ENCODE measurements around the gene ADAMTS16. TPM values are rescaled to one million over a fixed set of nuclear protein-coding genes. Genes with fewer than 3 reads are reported as not detected.

ADAMTS16 gene
- total RNA-seq, 1 experiment from 2014 or later: not detected

DNA sequence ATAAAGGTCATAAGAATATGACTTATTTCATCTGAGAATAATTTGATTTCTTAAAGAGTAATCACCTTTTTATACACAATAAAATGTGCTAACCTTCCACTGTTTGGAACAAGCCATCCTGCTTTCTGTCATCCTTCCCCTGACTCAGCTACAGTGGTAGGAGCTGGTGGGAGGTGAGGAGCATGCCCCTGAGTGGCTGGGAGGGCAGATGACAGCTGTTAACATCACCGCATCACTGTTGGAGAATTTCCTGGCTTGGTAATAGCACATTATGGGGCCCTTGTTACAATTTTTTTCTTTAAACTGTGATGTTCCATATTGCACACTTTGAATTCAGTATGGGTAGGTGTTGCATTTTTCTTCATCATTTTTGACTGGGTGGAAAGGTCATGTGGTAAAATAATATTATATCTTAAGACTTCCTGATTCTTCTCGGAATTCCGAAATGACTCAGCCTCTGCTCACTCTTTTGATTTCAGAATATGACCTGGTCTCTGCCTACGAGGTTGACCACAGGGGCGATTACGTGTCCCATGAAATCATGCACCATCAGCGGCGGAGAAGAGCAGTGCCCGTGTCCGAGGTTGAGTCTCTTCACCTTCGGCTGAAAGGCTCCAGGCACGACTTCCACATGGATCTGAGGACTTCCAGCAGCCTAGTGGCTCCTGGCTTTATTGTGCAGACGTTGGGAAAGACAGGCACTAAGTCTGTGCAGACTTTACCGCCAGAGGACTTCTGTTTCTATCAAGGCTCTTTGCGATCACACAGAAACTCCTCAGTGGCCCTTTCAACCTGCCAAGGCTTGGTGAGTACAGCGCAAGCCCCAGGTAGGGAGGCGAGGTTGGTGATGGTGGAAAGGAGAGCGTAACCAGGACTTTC lies 5.8 kb downstream of the ADAMTS16 start:
- H2AFZ ChIP-seq (ENCODE audit: low read length): no peak overlapping the region
- H3K9me3 ChIP-seq (ENCODE audit: low read length): no peaks in the 10 kb centered on the region
- no peak overlapping the region for H3K27ac ChIP-seq (ENCODE audit: low read length)
- H3K4me1 ChIP-seq (ENCODE audit: low read length): no peaks in the 10 kb centered on the region
- no peak overlapping the region for H3K9ac ChIP-seq (ENCODE audit: low read length)
- no peak for DNase-seq
- H3K4me2 ChIP-seq (ENCODE audit: low read depth, low read length, poor library complexity, severe bottlenecking): no peak overlapping the region
- no peaks in the 10 kb centered on the region for H3K27me3 ChIP-seq (ENCODE audit: low read length)
- H4K20me1 ChIP-seq (ENCODE audit: insufficient read depth, low read depth, low read length): no peaks in the 10 kb centered on the region
- H3K4me3 ChIP-seq (ENCODE audit: low read length): no peak overlapping the region
- H3K36me3 ChIP-seq (ENCODE audit: insufficient read depth, low read length): no peaks in the 10 kb centered on the region
- no peaks in the 10 kb centered on the region for H3K9me2 ChIP-seq (replicated peaks; ENCODE audit: insufficient read depth, low read length)
- H3K79me2 ChIP-seq (ENCODE audit: low read length): no peaks in the 10 kb centered on the region

DNA sequence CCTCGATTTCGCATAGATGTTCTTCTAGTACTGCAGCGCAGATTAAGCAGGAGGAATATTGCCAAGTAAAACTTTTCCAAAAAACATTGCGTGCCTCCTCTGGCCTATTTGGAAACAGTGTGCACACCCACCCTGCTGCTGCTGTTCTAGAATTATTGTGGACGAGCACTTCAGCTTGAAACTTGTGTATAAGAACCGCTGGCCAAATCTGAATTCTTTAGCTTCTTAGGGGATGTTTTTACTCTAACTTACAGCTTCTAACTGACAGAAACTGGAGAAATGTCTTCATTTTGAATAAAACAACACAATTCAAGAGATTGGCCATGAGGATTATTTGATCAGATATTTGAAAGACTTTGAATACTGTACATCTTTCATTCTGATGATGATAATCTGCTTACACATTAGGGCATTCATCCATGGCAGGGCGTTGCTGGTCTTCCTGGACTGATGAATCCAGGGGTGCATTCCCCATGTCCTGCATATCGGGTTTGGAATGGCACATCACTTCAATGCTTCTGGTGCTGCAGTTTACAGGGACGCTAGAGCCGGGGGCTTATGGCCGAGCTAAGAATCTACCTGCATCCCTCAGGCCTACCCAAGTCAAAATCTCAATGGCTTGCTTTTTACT lies 6.5 kb downstream of the ADAMTS16 start:
- no peak for DNase-seq
- Histone ChIP-seq H3K36me3 (ENCODE audit: insufficient read depth, low read length) (no peaks in the 10 kb centered on the region), H3K9me2 (replicated peaks; ENCODE audit: insufficient read depth, low read length) (no peaks in the 10 kb centered on the region), H3K27ac (ENCODE audit: low read length) (no peak overlapping the region), H3K27me3 (ENCODE audit: low read length) (no peaks in the 10 kb centered on the region), H3K9me3 (ENCODE audit: low read length) (no peaks in the 10 kb centered on the region), H2AFZ (ENCODE audit: low read length) (no peak overlapping the region), H4K20me1 (ENCODE audit: insufficient read depth, low read depth, low read length) (no peaks in the 10 kb centered on the region), H3K9ac (ENCODE audit: low read length) (no peak overlapping the region), H3K4me3 (ENCODE audit: low read length) (no peak overlapping the region), H3K79me2 (ENCODE audit: low read length) (no peaks in the 10 kb centered on the region), H3K4me2 (ENCODE audit: low read depth, low read length, poor library complexity, severe bottlenecking) (no peak overlapping the region), H3K4me1 (ENCODE audit: low read length) (no peaks in the 10 kb centered on the region)

DNA sequence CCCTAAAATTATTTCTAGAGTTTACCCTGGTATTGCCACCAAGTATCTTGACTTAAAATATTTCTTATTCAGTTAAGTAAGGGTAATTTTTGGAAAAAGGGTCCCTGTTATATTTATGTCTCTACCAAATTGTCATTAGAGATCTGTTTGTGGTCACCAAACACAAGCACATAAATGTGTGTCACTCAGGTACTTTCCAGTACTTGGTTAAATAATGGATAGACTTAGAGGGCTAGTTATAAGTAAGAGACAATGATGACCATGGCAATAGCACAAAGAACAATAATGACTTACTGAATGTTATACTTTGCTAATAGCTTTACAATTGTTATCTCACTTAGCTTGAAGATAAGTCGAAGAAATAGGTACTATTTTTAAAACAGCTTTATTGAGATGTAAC lies 9.0 kb downstream of the ADAMTS16 start:
- no peaks in the 10 kb centered on the region for H3K4me1 ChIP-seq (ENCODE audit: low read length)
- H2AFZ ChIP-seq (ENCODE audit: low read length): no peak overlapping the region
- H3K36me3 ChIP-seq (ENCODE audit: insufficient read depth, low read length): no peaks in the 10 kb centered on the region
- H3K4me2 ChIP-seq (ENCODE audit: low read depth, low read length, poor library complexity, severe bottlenecking): no peak overlapping the region
- H3K9me2 ChIP-seq (replicated peaks; ENCODE audit: insufficient read depth, low read length): no peaks in the 10 kb centered on the region
- H3K27me3 ChIP-seq (ENCODE audit: low read length): no peaks in the 10 kb centered on the region
- H3K27ac ChIP-seq (ENCODE audit: low read length): no peak overlapping the region
- no peak overlapping the region for H3K4me3 ChIP-seq (ENCODE audit: low read length)
- no peak overlapping the region for H3K9ac ChIP-seq (ENCODE audit: low read length)
- no peaks in the 10 kb centered on the region for H3K9me3 ChIP-seq (ENCODE audit: low read length)
- no peak for DNase-seq
- no peaks in the 10 kb centered on the region for H3K79me2 ChIP-seq (ENCODE audit: low read length)
- H4K20me1 ChIP-seq (ENCODE audit: insufficient read depth, low read depth, low read length): no peaks in the 10 kb centered on the region

GRCh38 chr5:5150667-5151066 lies 10.5 kb downstream of the ADAMTS16 start:
- H4K20me1 ChIP-seq (ENCODE audit: insufficient read depth, low read depth, low read length): no peaks in the 10 kb centered on the region
- H3K36me3 ChIP-seq (ENCODE audit: insufficient read depth, low read length): no peaks in the 10 kb centered on the region
- no peak overlapping the region for H3K9ac ChIP-seq (ENCODE audit: low read length)
- H3K9me3 ChIP-seq (ENCODE audit: low read length): no peaks in the 10 kb centered on the region
- 0 out of 2 replicates have a peak, but pooled peaks cover 3% of the 10 kb centered on the region for H3K9me2 ChIP-seq (replicated peaks; ENCODE audit: insufficient read depth, low read length)
- no peak overlapping the region for H2AFZ ChIP-seq (ENCODE audit: low read length)
- H3K4me3 ChIP-seq (ENCODE audit: low read length): no peak overlapping the region
- no peaks in the 10 kb centered on the region for H3K79me2 ChIP-seq (ENCODE audit: low read length)
- no peaks in the 10 kb centered on the region for H3K4me1 ChIP-seq (ENCODE audit: low read length)
- no peaks in the 10 kb centered on the region for H3K27me3 ChIP-seq (ENCODE audit: low read length)
- no peak for DNase-seq
- H3K27ac ChIP-seq (ENCODE audit: low read length): no peak overlapping the region
- no peak overlapping the region for H3K4me2 ChIP-seq (ENCODE audit: low read depth, low read length, poor library complexity, severe bottlenecking)

DNA sequence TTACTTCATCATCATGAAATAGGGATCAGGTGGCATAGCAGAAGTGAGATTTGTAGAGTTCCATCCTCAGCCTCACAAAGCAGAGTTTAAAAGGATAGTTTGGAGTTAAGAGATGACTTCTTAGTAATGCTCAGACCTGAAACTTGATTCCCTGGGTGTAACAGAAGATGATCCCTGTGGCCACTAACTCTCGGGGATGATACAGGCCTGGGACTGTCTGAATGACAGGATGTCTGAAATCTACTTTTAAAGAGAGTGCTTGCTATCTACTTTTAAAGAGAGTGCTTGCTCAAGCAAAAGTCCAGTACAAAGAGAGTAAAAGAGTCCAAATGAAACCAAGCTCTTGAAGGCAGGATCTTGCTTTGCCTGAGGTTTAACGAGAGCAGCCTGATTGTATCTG lies 14.6 kb downstream of the ADAMTS16 start:
- Histone ChIP-seq H3K9me2 (replicated peaks; ENCODE audit: insufficient read depth, low read length) (0 out of 2 replicates have a peak, but pooled peaks cover 3% of the 10 kb centered on the region), H3K9ac (ENCODE audit: low read length) (no peak overlapping the region), H3K27me3 (ENCODE audit: low read length) (no peaks in the 10 kb centered on the region), H3K4me2 (ENCODE audit: low read depth, low read length, poor library complexity, severe bottlenecking) (no peak overlapping the region), H3K4me3 (ENCODE audit: low read length) (no peak overlapping the region), H4K20me1 (ENCODE audit: insufficient read depth, low read depth, low read length) (no peaks in the 10 kb centered on the region), H3K36me3 (ENCODE audit: insufficient read depth, low read length) (no peaks in the 10 kb centered on the region), H3K27ac (ENCODE audit: low read length) (no peak overlapping the region), H2AFZ (ENCODE audit: low read length) (no peak overlapping the region), H3K4me1 (ENCODE audit: low read length) (no peaks in the 10 kb centered on the region), H3K79me2 (ENCODE audit: low read length) (no peaks in the 10 kb centered on the region), H3K9me3 (ENCODE audit: low read length) (no peaks in the 10 kb centered on the region)
- DNase-seq: no peak

DNA sequence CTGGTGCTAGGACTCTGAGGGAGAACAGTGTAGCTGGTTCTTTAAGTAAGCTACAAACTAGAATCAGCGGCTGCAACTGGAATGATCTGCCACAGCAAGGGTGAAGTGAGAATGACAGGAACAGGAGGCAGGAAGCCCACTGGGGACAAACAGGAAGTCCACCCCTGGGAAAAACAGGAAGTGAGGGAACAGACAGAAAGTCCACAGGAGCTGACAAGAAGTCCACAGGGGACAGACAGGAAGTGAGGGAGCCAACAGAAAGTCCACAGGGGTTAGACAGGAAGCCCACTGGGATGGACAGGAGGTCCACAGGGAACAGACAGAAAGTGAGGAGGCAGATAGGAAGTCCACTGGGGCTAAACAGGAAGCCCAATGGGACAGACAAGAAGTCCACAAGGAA lies 15.5 kb downstream of the ADAMTS16 start:
- Histone ChIP-seq H3K4me3 (ENCODE audit: low read length) (no peak overlapping the region), H2AFZ (ENCODE audit: low read length) (no peak overlapping the region), H3K36me3 (ENCODE audit: insufficient read depth, low read length) (no peaks in the 10 kb centered on the region), H3K79me2 (ENCODE audit: low read length) (no peaks in the 10 kb centered on the region), H4K20me1 (ENCODE audit: insufficient read depth, low read depth, low read length) (no peaks in the 10 kb centered on the region), H3K27me3 (ENCODE audit: low read length) (no peaks in the 10 kb centered on the region), H3K9me2 (replicated peaks; ENCODE audit: insufficient read depth, low read length) (0 out of 2 replicates have a peak, but pooled peaks cover 3% of the 10 kb centered on the region), H3K27ac (ENCODE audit: low read length) (no peak overlapping the region), H3K4me1 (ENCODE audit: low read length) (no peaks in the 10 kb centered on the region), H3K4me2 (ENCODE audit: low read depth, low read length, poor library complexity, severe bottlenecking) (no peak overlapping the region), H3K9ac (ENCODE audit: low read length) (no peak overlapping the region), H3K9me3 (ENCODE audit: low read length) (no peaks in the 10 kb centered on the region)
- no peak for DNase-seq

- no peak overlapping the region for H3K4me2 ChIP-seq (ENCODE audit: low read depth, low read length, poor library complexity, severe bottlenecking)
Observed at GRCh38 chr5:5156471-5157082, 16.4 kb downstream of the ADAMTS16 start.

GRCh38 chr5:5158472-5158895 lies 18.4 kb downstream of the ADAMTS16 start:
- Histone ChIP-seq H3K4me2 (ENCODE audit: low read depth, low read length, poor library complexity, severe bottlenecking) (no peak overlapping the region), H2AFZ (ENCODE audit: low read length) (no peak overlapping the region), H3K36me3 (ENCODE audit: insufficient read depth, low read length) (no peaks in the 10 kb centered on the region), H4K20me1 (ENCODE audit: insufficient read depth, low read depth, low read length) (no peaks in the 10 kb centered on the region), H3K9me2 (replicated peaks; ENCODE audit: insufficient read depth, low read length) (0 out of 2 replicates have a peak, but pooled peaks cover 3% of the 10 kb centered on the region), H3K4me1 (ENCODE audit: low read length) (no peaks in the 10 kb centered on the region), H3K4me3 (ENCODE audit: low read length) (no peak overlapping the region), H3K9me3 (ENCODE audit: low read length) (no peaks in the 10 kb centered on the region), H3K9ac (ENCODE audit: low read length) (no peak overlapping the region), H3K27ac (ENCODE audit: low read length) (no peak overlapping the region), H3K27me3 (ENCODE audit: low read length) (no peaks in the 10 kb centered on the region), H3K79me2 (ENCODE audit: low read length) (no peaks in the 10 kb centered on the region)
- no peak for DNase-seq

More at GRCh38 chr5:5156471-5157082, 16.4 kb downstream of the ADAMTS16 start:
- no peak overlapping the region for H3K4me3 ChIP-seq (ENCODE audit: low read length)
- H4K20me1 ChIP-seq (ENCODE audit: insufficient read depth, low read depth, low read length): no peaks in the 10 kb centered on the region
- no peaks in the 10 kb centered on the region for H3K4me1 ChIP-seq (ENCODE audit: low read length)
- no peaks in the 10 kb centered on the region for H3K9me3 ChIP-seq (ENCODE audit: low read length)
- no peaks in the 10 kb centered on the region for H3K27me3 ChIP-seq (ENCODE audit: low read length)
- no peak overlapping the region for H2AFZ ChIP-seq (ENCODE audit: low read length)
- H3K36me3 ChIP-seq (ENCODE audit: insufficient read depth, low read length): no peaks in the 10 kb centered on the region
- no peak overlapping the region for H3K9ac ChIP-seq (ENCODE audit: low read length)
- no peak overlapping the region for H3K27ac ChIP-seq (ENCODE audit: low read length)
- H3K79me2 ChIP-seq (ENCODE audit: low read length): no peaks in the 10 kb centered on the region
- DNase-seq: no peak
- H3K9me2 ChIP-seq (replicated peaks; ENCODE audit: insufficient read depth, low read length): 0 out of 2 replicates have a peak, but pooled peaks cover 3% of the 10 kb centered on the region
